ENCODE measurements around the gene FOSL1. TPM values are rescaled to one million over a fixed set of nuclear protein-coding genes. Genes with fewer than 3 reads are reported as not detected.

The FOSL1 gene
- total RNA-seq, 8 experiments from 2014 or later, result 0.33 to 8.8 (median 1.0) TPM

DNA sequence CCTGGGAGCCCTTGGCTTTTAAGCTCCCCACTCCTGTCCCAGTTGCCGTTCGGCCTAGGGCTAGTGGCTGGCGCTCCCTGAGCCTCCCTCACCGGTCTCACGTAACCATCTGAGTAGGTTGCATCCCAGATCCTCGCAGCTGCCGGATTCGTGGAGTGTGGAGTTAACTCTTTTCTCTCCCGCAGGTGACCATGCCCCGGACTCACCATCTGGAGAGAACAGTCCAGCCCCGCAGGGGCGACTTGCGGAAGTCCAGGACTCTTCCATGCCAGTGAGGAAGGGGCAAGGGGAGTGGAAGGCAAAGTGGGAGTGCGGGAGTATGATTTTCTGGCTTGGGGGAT lies 39.1 kb downstream of the FOSL1 start:
- in situ Hi-C loops (cut with MboI; ENCODE audit: low pct_unique_long_range_greater_than_20kb in 2 of 9, low sequenced_read_pairs in 9 of 9, unreplicated experiment in 9 of 9), result no loop called here
- WGBS, 10 experiments, result 0 to 4% (median 0%) methylated on average over 2 to 8 of the region's 14 CpGs; no CpG with 5 or more reads in 5 of the 10 experiments

DNA sequence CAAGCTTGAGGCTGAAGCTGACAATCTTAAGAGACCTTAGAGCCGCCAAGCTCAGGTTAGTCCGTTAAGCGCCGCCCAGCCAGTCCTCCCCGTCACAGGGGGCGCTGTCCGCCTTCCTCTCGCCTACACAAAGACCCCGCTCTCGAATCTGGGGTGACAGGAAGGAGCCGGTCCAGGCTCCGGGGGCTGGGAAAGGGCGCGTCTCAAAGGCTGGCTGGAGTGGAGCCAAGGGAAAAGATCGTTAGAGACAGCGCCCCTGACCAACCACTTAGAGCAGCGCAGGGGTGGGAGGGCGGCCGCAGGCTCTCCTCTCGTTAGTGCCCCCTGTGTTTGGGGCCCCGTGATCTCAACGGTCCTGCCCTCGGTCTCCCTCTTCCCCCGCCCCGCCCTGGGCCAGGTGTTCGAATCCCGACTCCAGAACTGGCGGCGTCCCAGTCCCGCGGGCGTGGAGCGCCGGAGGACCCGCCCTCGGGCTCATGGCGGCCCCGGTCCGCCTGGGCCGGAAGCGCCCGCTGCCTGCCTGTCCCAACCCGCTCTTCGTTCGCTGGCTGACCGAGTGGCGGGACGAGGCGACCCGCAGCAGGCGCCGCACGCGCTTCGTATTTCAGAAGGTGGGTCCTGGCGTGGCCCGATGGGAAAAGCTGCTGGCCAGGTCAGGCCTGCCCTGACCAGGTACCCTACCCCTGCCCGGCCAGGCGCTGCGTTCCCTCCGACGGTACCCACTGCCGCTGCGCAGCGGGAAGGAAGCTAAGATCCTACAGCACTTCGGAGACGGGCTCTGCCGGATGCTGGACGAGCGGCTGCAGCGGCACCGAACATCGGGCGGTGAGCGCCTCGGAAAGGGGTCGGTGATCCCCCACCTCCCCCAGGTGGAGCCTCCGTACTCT lies 39.7 kb downstream of the FOSL1 start, which contains the start of gene MUS81:
Gene MUS81 (plus strand): TSS at position 156 of the 887 bp plus-strand sequence. CDS start 321 bp downstream, at position 477.
- peak within 1 kb of the TSS; percentile 98 for H3K27ac ChIP-seq
- peak; percentile 18 to 46 (median 30) for ATAC-seq (replicated peaks in 6 of 8)
- H3K4me1 ChIP-seq (replicated peaks in 1 of 2), result peaks cover 6 to 12% of the 10 kb centered on the region in 2 donors
- peak within 1 kb of the TSS; percentile 76 to 94 (median 88) for H3K4me3 ChIP-seq
- WGBS, 10 experiments, result 0 to 5% (median 0%) methylated on average over 5 to 30 of the region's 78 CpGs; no CpG with 5 or more reads in 2 of the 10 experiments
- in situ Hi-C loops (cut with MboI; ENCODE audit: low pct_unique_long_range_greater_than_20kb in 2 of 9, low sequenced_read_pairs in 9 of 9, unreplicated experiment in 9 of 9), result no loop called here

More for the DNA sequence above, 39.1 kb downstream of the FOSL1 start:
- Histone ChIP-seq H3K4me3 (peak overlapping the region; percentile 76 to 94 (median 88)), H3K27ac (peak overlapping the region; percentile 98), H3K4me1 (replicated peaks in 1 of 2) (peaks cover 6 to 10% of the 10 kb centered on the region in 2 donors)
- ATAC-seq (replicated peaks in 6 of 8), result no peak

DNA sequence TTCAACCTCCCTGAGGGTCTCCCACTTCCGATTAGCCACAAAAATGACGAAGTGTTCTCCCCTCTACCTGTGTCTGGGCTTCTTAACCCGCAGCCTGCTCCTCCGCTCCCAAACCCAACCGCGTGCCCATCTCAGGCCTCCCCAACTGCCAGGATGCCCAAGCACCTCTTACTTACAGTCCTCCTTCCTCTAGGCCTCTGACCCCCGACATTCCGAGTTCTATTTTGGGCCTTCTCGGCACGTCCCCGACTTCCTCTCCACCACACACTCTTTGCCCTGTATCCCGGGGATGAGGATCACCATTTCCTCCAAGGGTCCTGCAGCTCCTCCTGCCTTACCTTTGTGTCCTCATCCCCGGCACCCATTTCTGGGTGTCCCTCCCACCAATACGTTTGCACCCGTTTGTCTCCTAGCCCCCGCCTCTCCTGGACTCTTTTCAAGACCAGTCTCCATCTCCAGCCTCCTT lies 40.3 kb downstream of the FOSL1 start:
- Histone ChIP-seq H3K4me1 (replicated peaks in 1 of 2) (peaks cover 6 to 12% of the 10 kb centered on the region in 2 donors), H3K27ac (peak overlapping the region; percentile 98), H3K4me3 (peak overlapping the region; percentile 76 to 94 (median 88))
- in situ Hi-C loops (cut with MboI; ENCODE audit: low pct_unique_long_range_greater_than_20kb in 2 of 9, low sequenced_read_pairs in 9 of 9, unreplicated experiment in 9 of 9), result no loop called here
- ATAC-seq (replicated peaks in 6 of 8), result peak in 6 of 8 experiments; percentile 0 to 1 (median 0)
- WGBS, 10 experiments, result 0 to 2% (median 0%) methylated on average over 1 to 13 of the region's 16 CpGs; no CpG with 5 or more reads in 4 of the 10 experiments

DNA sequence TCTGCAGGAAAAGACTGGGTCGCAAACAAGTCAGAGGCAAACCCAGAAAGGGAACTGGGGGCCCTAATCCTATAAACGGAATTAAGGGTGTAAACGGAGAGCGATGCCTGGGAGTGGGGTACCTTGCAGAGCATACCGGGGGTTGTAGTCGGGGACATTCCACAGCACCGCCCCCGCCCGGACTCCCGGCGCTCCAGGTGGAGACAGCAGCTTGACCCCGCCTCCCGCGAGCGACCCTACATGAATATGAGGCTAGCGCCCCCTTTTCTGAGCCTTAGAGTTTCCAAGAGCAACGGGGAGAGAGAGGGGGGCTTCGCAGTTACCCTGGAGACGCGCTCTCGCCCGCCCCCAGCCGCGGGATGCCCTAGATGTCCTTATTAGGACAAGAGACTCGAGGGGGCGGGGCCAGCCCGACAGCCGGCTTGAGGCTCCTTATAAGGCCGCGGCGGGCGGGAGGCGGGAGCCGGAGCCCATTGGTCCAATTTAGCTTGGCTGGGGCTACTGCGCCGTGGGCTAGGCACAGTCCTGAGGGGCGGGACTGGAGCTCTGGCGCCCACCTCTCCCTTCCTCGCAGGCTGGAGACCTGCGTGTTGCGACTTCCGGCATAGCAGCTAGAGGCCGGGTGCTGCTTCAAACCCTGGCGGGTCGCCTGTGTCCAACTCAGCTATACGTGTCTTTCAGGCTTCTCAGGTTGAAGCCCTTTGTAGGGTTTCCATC lies 40.9 kb downstream of the FOSL1 start:
- peak overlapping the region; percentile 98 for H3K27ac ChIP-seq
- peak; percentile 34 to 75 (median 71) for ATAC-seq (replicated peaks in 6 of 8)
- WGBS, 10 experiments, result 0% methylated on average over 1 to 13 of the region's 46 CpGs; no CpG with 5 or more reads in 3 of the 10 experiments
- H3K4me1 ChIP-seq (replicated peaks in 1 of 2), result peaks cover 6 to 12% of the 10 kb centered on the region in 2 donors
- peak overlapping the region; percentile 76 to 94 (median 88) for H3K4me3 ChIP-seq
- in situ Hi-C loops (cut with MboI; ENCODE audit: low pct_unique_long_range_greater_than_20kb in 2 of 9, low sequenced_read_pairs in 9 of 9, unreplicated experiment in 9 of 9), result no loop called here

DNA sequence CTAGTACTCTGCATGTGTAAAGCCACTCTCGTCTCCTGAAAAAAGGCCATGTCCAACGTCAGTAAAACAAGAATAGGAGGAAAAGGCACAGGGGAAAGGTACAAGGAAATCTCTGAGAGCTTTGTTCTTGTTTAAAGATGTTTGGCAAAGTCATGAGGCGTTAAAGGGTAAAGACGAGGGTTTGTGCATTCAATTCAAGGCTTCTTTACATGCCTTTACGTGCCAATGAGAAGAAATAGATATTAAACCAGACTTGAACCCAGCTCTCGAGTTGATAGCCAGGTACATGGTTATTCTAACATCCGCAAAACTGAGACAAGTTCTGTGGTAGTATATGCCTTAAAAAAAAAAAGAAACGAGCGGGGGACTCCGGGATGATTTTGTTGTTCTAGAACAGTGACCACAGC lies 41.5 kb downstream of the FOSL1 start:
- in situ Hi-C loops (cut with MboI; ENCODE audit: low pct_unique_long_range_greater_than_20kb in 2 of 9, low sequenced_read_pairs in 9 of 9, unreplicated experiment in 9 of 9), result no loop called here
- 0 to 13% (median 0%) methylated on average over 2 to 10 of the region's 10 CpGs for WGBS, 10 experiments
- Histone ChIP-seq H3K4me3 (peak overlapping the region; percentile 76 to 94 (median 88)), H3K4me1 (replicated peaks in 1 of 2) (peaks cover 6 to 12% of the 10 kb centered on the region in 2 donors), H3K27ac (peak overlapping the region; percentile 98)
- no peak for ATAC-seq (replicated peaks in 6 of 8)

DNA sequence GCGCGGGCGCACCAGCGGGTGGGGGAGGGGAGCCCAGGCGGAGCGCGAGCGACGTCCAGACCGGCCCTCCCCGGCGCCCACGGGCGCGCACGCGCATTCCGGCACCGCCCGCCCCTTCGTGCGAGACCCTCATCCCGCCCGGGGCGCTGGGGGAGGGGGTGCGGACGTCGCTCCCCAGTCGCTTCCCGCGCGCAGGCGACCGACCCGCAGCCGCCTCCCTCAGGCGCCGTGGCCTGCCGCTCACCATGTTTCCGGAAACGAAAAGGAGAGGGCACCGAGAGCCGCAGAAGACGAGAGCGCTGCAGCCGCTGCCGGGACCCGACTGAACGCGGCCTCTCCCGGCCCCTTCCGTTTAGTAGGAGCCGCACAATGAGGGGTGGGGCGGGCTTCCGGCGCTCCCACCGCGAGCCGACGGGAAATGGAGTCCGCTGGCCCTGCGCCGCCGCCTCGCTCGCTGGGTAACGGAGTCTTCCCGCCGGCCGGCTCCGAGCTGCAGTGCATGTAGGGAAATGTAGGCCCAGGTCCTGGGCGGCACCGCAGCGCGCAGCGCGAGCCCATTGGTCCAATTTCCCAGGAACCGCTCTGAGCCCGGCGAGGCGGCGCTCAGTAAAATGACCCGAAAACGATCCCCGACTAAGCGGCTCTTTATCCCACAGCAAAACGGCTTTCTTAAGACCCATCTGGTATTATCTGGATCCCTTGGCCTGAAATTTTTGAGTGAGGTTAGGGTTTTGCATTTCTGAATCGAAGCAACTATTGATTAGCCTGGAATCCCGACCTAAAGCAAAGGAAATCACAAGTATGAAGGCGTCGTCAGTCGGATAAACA lies 42.1 kb downstream of the FOSL1 start, which contains the start of gene CFL1:
Gene CFL1 (minus strand): TSS at position 328 of the 828 bp plus-strand sequence. CDS start 81 bp downstream, at position 247.
- Histone ChIP-seq H3K4me1 (replicated peaks in 1 of 2) (peaks cover 6 to 12% of the 10 kb centered on the region in 2 donors), H3K27ac (peak within 1 kb of the TSS; percentile 98), H3K4me3 (peak within 1 kb of the TSS; percentile 76 to 94 (median 88))
- in situ Hi-C loops (cut with MboI; ENCODE audit: low pct_unique_long_range_greater_than_20kb in 2 of 9, low sequenced_read_pairs in 9 of 9, unreplicated experiment in 9 of 9), result no loop called here
- WGBS, 10 experiments, result 0 to 3% (median 0%) methylated on average over 2 to 39 of the region's 92 CpGs
- peak; percentile 25 to 70 (median 63) for ATAC-seq (replicated peaks in 6 of 8)

DNA sequence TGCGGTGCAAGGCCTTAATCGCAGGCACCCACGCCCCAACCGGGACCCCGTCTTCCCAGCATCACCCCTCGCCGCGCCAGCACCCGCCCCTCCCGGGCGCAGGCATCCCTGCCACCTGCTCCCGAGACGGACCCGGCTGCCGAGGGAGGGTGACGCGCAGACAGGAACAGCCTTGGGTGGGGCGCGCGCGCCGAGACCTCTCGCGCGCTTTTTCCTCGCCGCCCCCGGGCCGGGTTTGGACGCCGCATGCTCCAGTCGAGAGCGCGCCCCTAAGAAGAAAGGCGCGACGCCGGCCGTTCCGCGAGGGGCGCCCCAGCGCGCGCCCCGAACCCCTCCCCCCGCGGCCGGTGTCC lies 42.7 kb downstream of the FOSL1 start:
- Histone ChIP-seq H3K27ac (peak overlapping the region; percentile 97 to 98), H3K4me3 (peak overlapping the region; percentile 76 to 94 (median 88)), H3K4me1 (replicated peaks in 1 of 2) (peaks cover 6 to 12% of the 10 kb centered on the region in 2 donors)
- WGBS, 10 experiments, result no CpG with 5 or more reads among the region's 49 CpGs
- in situ Hi-C loops (cut with MboI; ENCODE audit: low pct_unique_long_range_greater_than_20kb in 2 of 9, low sequenced_read_pairs in 9 of 9, unreplicated experiment in 9 of 9), result no loop called here
- ATAC-seq (replicated peaks in 6 of 8), result peak in 2 of 8 experiments; percentile 0 to 1

DNA sequence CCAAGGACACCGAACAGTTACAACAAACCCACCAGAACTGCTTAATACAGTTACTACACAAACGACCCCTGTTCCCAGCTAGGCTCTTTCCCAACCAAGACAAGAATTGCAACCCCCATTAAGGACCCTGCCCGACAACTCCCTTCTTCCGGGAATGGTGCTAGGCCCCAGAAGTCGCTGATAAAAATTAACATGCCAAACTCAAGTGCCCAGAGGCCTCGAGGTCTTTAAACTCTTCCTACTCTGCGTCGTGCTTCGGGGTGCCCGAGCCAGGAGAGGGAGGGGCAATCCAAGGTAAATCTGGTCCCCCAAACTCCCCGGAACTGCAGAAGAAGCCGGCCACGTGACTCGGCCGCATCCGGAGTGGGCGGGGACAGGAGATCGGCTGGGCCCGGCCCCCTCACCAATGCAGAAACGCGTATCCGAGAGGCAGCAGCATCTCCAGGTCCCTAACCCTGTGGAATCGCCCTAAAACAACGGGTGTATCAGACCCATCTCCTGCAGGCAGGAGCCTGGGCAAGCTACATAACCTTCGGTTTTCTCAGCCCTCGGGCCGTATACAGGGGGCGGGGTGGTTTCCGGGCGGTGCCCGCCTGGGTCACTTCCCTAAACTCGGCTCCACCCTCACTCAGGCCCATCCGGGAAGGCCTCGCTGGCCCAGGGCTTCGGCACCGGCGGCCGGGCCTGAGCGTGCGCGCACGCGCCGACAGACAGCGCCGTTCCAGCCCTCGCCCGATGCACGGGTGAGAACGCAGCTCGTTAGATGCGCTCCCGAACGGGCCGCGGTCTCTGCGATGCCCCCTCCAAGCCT lies 43.3 kb downstream of the FOSL1 start:
- 0 to 5% (median 2%) methylated on average over 1 to 18 of the region's 57 CpGs; no CpG with 5 or more reads in 3 of the 10 experiments for WGBS, 10 experiments
- peak; percentile 0 to 7 (median 2) for ATAC-seq (replicated peaks in 6 of 8)
- in situ Hi-C loops (cut with MboI; ENCODE audit: low pct_unique_long_range_greater_than_20kb in 2 of 9, low sequenced_read_pairs in 9 of 9, unreplicated experiment in 9 of 9), result no loop called here

DNA sequence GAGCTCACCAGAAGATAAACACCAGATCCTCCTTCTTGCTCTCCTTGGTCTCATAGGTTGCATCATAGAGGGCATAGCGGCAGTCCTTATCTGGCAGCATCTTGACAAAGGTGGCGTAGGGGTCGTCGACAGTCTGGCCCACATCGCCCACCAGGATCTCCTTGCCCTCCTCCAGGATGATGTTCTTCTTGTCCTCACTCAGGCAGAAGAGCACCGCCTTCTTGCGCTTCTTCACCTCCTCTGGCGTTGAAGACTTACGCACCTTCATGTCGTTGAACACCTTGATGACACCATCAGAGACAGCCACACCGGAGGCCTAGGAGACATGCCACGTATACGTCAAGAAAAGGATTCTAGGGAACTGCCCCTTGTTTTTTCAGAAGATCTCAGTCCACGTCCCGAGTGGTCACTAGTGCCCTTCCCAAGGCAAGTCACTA lies 44.2 kb downstream of the FOSL1 start:
- no peak for ATAC-seq (replicated peaks in 6 of 8)
- no peak overlapping the region for H3K27ac ChIP-seq

More for the DNA sequence above, 43.3 kb downstream of the FOSL1 start:
- peaks cover 6 to 12% of the 10 kb centered on the region in 2 donors for H3K4me1 ChIP-seq (replicated peaks in 1 of 2)
- H3K27ac ChIP-seq, result peak overlapping the region; percentile 97 to 98
- H3K4me3 ChIP-seq, result peak overlapping the region; percentile 76 to 94 (median 88)

DNA sequence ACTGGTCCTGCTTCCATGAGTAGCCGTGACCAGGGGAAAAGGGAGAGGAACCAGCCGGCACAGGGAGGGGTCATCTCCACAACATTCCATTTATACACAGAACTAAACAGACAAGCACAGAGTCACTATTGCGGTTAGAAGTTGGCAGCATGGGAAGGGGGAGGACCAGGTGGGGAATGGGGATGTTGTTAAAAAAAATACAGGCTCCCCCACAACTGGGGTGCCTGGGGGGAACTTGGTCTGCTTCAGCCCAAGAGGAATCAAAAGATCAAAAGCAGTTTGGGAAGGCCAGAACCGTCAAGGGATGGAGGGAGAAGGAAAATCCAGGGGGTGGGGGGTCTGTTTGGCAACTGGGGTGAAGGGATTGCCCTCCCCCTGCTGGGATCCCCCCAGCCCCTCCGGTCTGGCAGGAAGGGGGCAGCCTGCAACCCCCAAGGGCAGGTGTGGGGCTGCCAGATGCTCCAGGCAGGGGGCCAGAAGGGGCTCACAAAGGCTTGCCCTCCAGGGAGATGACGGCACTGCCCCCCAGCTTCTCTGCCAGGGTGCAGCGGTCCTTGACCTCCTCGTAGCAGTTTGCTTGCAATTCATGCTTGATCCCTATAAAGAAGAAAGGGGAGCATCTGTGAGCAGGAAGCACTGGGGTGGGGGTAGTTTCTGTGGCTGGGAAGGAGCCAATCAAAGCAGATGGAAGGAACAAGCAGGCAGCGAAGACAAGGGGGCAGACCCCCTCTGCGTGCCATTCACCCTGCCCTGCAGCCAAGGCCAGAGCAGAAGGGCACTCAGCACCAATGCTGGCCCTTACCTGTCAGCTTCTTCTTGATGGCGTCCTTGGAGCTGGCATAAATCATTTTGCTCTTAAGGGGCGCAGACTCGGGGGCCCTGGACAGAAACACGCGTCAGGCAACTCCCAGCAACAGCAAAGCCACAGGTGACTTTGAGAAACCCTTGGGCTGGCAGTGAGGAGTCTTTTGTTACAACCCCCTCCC lies 45.0 kb downstream of the FOSL1 start:
- no peak for ATAC-seq (replicated peaks in 6 of 8)
- H3K27ac ChIP-seq, result no peak overlapping the region
- WGBS, 10 experiments, result 80 to 100% (median 100%) methylated on average over 1 to 5 of the region's 15 CpGs
- H3K4me3 ChIP-seq, result no peak overlapping the region
- peaks cover 0 to 6% of the 10 kb centered on the region in 2 donors for H3K4me1 ChIP-seq (replicated peaks in 1 of 2)
- in situ Hi-C loops (cut with MboI; ENCODE audit: low pct_unique_long_range_greater_than_20kb in 2 of 9, low sequenced_read_pairs in 9 of 9, unreplicated experiment in 9 of 9), result no loop called here

More for the DNA sequence above, 44.2 kb downstream of the FOSL1 start:
- in situ Hi-C loops (cut with MboI; ENCODE audit: low pct_unique_long_range_greater_than_20kb in 2 of 9, low sequenced_read_pairs in 9 of 9, unreplicated experiment in 9 of 9), result no loop called here
- WGBS, 10 experiments, result 80 to 100% (median 97%) methylated on average over 1 to 6 of the region's 15 CpGs; no CpG with 5 or more reads in 3 of the 10 experiments
- Histone ChIP-seq H3K4me1 (replicated peaks in 1 of 2) (peaks cover 0 to 6% of the 10 kb centered on the region in 2 donors), H3K4me3 (peak overlapping the region in 3 of 5 donors; percentile 76 to 92 (median 88))

Data from motor neuron (in vitro differentiated cells).